NCI-H526 (cell line): Measurements from ENCODE around the gene THBS4.
A peak's percentile ranks its signal among the peaks of the same experiment; 100 is the strongest.

Source experiments
- DNase-seq, 2 experiments: peaks; one replicate each; lab custom pipeline; 2025; lab: John Stamatoyannopoulos, UW

The THBS4 gene

GRCh38 chr5:80048084-80048780 lies 13.1 kb downstream of the THBS4 start:
- DNase-seq = peak in 1 of 2 experiments; percentile 37

DNA sequence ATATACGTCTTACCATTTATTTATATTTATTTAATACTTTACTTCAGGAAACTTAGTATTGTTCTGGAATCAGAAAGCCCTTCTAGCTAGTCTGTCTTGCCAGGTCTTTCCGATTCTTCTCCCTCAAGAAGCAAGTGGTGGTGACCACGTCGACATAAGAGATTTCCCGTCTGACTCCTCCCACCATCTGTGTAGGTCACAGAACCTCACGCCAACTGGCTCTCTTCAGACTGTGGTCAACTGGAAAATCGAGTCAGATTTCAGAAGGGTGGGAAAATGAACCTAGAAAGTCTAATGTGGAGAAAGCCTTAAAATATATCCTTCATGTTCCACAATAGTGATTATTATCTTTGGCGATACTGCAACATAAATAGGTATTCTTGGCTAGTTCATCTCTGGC lies 17.3 kb downstream of the THBS4 start:
- DNase-seq = no peak

DNA sequence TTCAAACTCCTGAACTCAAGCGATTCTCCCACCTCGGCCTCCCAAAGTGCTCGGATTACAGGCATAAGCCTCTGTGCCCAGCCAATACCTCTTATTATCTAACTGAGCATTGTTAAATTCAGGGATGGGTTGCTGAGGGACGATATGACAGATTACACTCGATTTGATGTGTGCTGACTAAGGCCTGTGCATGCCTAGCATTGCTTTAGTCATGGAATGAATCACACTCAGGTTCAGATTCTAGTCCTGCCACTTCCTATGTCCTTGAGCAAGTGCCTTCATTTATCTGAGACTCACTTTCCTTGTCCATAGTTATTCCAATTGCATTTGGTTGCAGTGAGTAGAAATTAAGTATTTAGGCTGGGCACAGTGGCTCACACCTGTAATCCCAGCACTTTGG lies 19.5 kb downstream of the THBS4 start:
- no peak for DNase-seq

GRCh38 chr5:80055491-80056170 lies 20.5 kb downstream of the THBS4 start:
- peak in 1 of 2 experiments; percentile 12 for DNase-seq

GRCh38 chr5:80057099-80057498 lies 22.0 kb downstream of the THBS4 start:
- DNase-seq = no peak

GRCh38 chr5:80057921-80058320 lies 22.8 kb downstream of the THBS4 start:
- DNase-seq = no peak

DNA sequence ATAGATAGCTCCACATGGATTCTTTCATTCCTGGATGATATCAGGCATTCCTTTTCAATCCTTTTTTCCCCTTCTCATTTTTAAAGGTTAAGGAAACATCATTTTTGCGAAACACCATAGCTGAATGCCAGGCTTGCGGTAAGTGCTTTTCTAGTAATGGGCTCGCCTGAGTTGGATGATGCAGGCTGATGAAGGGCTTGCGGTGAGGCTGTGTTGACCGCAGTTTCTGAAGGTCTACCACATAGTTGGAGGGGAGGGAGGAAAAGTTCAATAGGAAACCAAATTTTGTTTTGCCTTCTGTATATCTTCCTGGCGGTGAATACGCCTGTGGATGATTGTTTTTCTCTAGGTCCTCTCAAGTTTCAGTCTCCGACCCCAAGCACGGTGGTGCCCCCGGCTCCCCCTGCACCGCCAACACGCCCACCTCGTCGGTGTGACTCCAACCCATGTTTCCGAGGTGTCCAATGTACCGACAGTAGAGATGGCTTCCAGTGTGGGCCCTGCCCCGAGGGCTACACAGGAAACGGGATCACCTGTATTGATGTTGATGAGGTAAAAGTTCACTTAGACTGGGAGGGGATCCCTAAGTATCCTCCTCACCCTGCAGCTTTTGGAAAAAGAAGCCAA lies 24.3 kb downstream of the THBS4 start:
- no peak for DNase-seq

DNA sequence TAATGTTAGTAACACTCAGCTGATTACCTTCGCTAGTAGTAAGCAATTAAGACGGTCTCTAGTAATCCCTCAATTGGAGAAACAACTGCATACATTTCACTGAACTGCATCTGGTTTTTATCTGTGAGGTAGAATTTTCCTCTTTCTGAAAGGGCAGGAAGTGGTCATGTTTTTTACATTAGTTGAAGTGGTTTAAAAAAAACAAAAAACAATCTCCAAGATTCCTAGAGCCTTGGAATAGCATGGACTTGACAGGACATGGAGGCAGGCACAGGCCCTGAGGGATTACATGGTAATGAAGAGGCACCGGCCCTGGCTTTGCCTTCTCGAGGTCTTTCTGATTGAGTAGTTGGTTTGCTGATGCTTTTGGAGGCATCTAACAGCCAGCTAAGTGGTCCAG lies 25.8 kb downstream of the THBS4 start:
- DNase-seq = no peak

- DNase-seq = no peak
Measured at GRCh38 chr5:80061547-80061946, 26.4 kb downstream of the THBS4 start.

DNA sequence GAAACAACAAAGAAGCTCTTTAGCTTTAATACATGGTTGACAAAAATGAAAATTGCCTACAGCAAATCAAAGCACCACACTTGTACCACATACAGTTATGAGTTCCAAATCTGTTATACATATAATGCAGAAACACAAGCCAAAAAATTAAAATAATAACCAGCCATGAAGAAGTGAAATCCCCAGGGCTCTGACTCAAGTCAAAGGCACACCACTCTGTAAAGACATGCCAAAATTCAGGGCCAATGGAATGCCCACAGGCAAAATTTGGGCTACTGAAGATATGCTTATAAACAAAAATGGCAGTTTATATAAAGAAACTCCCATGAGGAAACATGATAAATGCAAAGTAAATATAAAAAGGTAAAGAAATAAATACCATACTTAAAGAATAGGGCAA lies 29.0 kb downstream of the THBS4 start:
- DNase-seq = no peak

- no peak for DNase-seq
Measured at GRCh38 chr5:80067016-80067415, 31.9 kb downstream of the THBS4 start.

GRCh38 chr5:80067531-80068245 lies 32.5 kb downstream of the THBS4 start:
- no peak for DNase-seq

- no peak for DNase-seq
Measured at GRCh38 chr5:80068246-80068636, 33.1 kb downstream of the THBS4 start.

DNA sequence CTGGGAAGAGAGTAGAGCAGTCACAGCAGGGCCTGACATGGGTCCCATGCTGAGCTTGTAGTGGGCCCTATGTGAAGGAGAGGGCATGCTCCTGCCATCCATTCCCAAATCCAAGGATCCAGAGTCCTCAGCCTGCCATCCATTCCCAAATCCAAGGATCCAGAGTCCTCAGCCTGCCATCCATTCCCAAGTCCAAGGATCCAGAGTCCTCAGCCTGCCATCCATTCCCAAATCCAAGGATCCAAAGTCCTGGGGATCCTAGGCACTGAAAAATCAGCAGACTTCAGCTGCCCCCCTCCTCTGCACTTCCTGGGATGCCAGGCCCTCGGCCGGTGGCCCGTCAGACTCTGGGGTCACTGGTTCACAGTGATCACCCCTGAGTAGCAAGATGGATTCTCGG lies 33.6 kb downstream of the THBS4 start:
- no peak for DNase-seq

- no peak for DNase-seq
Measured at GRCh38 chr5:80069251-80069800, 34.2 kb downstream of the THBS4 start.

DNA sequence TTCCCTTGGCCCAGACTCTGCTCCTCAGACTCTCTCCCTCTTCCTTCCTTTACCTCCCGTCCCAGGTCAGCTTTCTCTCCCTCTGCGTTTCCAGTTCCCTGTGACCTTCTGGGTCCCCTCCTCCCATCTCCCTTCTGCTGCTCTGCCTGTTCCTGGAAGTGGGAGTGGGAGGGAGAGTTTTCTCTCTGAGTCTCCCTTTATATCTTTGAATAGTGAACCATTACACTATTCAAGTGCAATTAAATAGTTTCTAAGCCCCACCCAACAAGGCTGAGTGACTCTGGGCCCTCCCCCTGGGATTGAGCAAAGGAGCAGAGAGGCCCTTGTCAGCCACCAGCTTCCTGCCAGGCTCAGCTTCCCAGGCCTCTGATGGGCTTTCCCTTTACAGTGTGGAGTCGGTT lies 34.8 kb downstream of the THBS4 start:
- no peak for DNase-seq

- no peak for DNase-seq
Measured at GRCh38 chr5:80070338-80071056, 35.3 kb downstream of the THBS4 start.

GRCh38 chr5:80071510-80072021 lies 36.4 kb downstream of the THBS4 start:
- no peak for DNase-seq

GRCh38 chr5:80072103-80073073 lies 37.2 kb downstream of the THBS4 start:
- DNase-seq = no peak
